SK-N-SH treated with all-trans-retinoic acid at 6 μM for 48 hours (cell line): Measurements from ENCODE around the gene TMEM128.

ENCODE experiments used
- CREB5 ChIP-seq: fragments of 250-450 bp; sonication (Bioruptor Pico); IDR thresholded peaks from 2 replicates; pipeline ENCODE4 v1.5.1; 2020; ENCODE audit warnings: low read depth, mild to moderate bottlenecking, moderate library complexity
- ESRRG ChIP-seq: fragments of 250-450 bp; sonication (Bioruptor Pico); IDR thresholded peaks from 2 replicates; pipeline ENCODE4 v1.6.1; 2021; ENCODE audit warnings: mild to moderate bottlenecking
- PATZ1 ChIP-seq: fragments of 250-450 bp; sonication (Bioruptor Pico); IDR thresholded peaks from 2 replicates; pipeline ENCODE4 v1.8.0; 2020; ENCODE audit warnings: mild to moderate bottlenecking, moderate library complexity, borderline replicate concordance
- TSHZ2 ChIP-seq: fragments of 250-450 bp; sonication (Bioruptor Pico); IDR thresholded peaks from 2 replicates; pipeline ENCODE4 v1.5.0; 2020; ENCODE audit warnings: mild to moderate bottlenecking, moderate library complexity
- ZFP30 ChIP-seq: fragments of 450-650 bp; formaldehyde crosslinking; IDR thresholded peaks from 2 replicates; pipeline ENCODE4 v1.5.0; 2022; ENCODE audit warnings: mild to moderate bottlenecking, moderate library complexity

GRCh38 chr4:4260185-4260751 is 12.2 kb upstream of the TMEM128 start:
- TF ChIP-seq ZFP30 (CRISPR knock-in tag) (no peak), TSHZ2 (CRISPR knock-in tag) (no peak), CREB5 (no peak), ESRRG (CRISPR knock-in tag) (no peak), PATZ1 (CRISPR knock-in tag) (no peak)
